ENCODE data around the gene PTPN3.
"Not testable (repeated sequence)": the region's sequence is repeated elsewhere in the genome, so short reads cannot be mapped to it uniquely, and the experiment has no call there.

The PTPN3 gene

GRCh38 chr9:109344866-109345265, 153.2 kb downstream of the PTPN3 start:
- DNase-seq (ENCODE audit: low spot score), result no peak
- FAIRE-seq, result no peak

GRCh38 chr9:109342878-109343277, 155.2 kb downstream of the PTPN3 start:
- no peak for FAIRE-seq
- no peak for DNase-seq (ENCODE audit: low spot score)

- FAIRE-seq (no peak), DNase-seq (ENCODE audit: low spot score) (no peak)
Observed at GRCh38 chr9:109341561-109341960, 156.5 kb downstream of the PTPN3 start.

- DNase-seq (ENCODE audit: low spot score); FAIRE-seq: not testable (repeated sequence)
Observed at GRCh38 chr9:109340979-109341378, 157.1 kb downstream of the PTPN3 start.

- FAIRE-seq (no peak), DNase-seq (ENCODE audit: low spot score) (no peak)
Observed at GRCh38 chr9:109336409-109336808, 161.7 kb downstream of the PTPN3 start.

DNA sequence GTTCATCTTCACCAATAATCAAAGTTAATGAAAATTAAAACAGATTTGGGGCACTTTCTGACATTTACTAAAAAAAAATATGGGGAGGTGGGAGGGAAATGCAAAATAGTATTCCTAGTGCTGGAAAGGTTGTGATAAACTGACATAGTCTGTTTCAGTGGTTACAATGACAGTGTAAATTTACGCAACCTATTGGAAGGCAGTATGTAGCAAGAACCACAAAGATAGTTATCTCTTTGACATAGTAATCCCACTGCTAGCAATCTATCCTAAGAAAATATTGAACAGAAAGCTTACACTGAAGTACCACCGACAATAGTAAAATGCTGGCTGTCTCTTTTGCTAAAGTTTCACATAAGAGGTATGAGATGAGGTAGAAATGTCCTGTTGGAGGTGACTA, 162.2 kb downstream of the PTPN3 start:
- DNase-seq (ENCODE audit: low spot score), result no peak
- FAIRE-seq, result no peak

- no peak for FAIRE-seq
- DNase-seq (ENCODE audit: low spot score), result no peak
Observed at GRCh38 chr9:109335121-109335520, 163.0 kb downstream of the PTPN3 start.

DNA sequence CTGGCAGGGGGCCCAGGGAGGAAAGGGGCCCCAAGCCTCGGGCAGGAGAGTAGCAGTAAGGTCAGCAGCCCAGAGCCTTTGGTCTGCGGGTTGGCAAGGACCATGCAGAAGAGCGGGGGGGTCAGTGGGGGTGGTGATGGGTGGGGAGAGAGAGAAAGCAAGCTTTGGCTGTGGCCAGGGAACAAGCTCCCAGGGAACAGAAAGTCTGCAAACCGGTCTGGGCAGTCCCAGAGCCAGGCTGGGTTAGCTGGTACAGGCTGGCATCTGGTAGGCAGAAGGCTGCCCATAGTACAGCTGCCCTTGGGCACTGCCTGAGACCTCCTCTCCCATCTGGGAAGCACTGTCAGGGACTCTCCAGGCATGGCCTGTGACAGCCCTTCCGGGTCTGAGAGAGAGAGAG, 166.8 kb downstream of the PTPN3 start:
- DNase-seq (ENCODE audit: low spot score), result no peak
- no peak for FAIRE-seq

- no peak for FAIRE-seq
Observed at GRCh38 chr9:109329638-109330258, 168.4 kb downstream of the PTPN3 start.

DNA sequence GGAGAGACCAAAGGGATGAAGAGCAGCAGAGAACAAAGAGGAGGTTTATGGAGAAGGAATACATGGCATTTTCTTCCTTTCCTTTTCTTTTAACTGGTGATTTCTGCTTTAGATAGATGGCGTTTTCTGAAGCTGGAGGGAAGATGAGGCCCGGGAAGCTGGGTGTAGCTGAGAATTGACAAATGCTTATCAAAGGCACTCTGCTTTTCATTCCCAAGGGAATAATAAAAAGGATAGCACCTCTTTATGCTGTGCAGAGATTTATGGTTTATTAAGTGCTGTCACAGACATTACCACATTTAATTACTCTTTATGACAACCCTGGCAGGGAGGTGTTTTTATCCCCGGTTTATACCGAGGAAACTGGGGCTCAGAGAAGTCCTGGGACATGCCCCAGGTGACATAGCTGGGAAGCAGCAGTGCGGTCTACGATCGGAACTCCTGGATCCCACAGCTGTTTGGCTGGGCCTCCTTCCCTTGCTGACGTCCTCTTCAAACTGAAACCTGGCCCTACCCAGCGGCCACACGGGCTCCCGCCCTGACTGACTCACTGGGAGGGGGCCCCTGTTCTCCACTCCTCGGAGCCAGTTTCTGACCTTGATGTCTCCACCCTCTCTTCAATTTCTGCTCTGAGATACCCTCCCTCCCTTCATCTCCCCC, 169.0 kb downstream of the PTPN3 start:
- no peak for FAIRE-seq
- no peak for DNase-seq (ENCODE audit: low spot score)

More at GRCh38 chr9:109329638-109330258, 168.4 kb downstream of the PTPN3 start:
- DNase-seq (ENCODE audit: low spot score), result no peak
